ENCODE results near the gene SLC38A10. TPM values are rescaled to one million over a fixed set of nuclear protein-coding genes. Genes with fewer than 3 reads are reported as not detected.

SLC38A10 gene
- total RNA-seq, 1 donor from 2014 or later, result 71.6 TPM

- no peak for TF ChIP-seq CTCF (conservative IDR thresholded peaks at IDR 0.05; ENCODE audit: low read depth, low read length)
- DNase-seq (ENCODE audit: low read depth), result no peak
- H3K4me3 ChIP-seq (ENCODE audit: low read depth, low read length), result no peak overlapping the region
Observed at GRCh38 chr17:81260641-81261040, 34.5 kb downstream of the SLC38A10 start.

GRCh38 chr17:81260171-81260570, 34.9 kb downstream of the SLC38A10 start:
- no peak overlapping the region for H3K4me3 ChIP-seq (ENCODE audit: low read depth, low read length)
- DNase-seq (ENCODE audit: low read depth), result no peak
- TF ChIP-seq CTCF (conservative IDR thresholded peaks at IDR 0.05; ENCODE audit: low read depth, low read length), result no peak

GRCh38 chr17:81259058-81259605, 36.0 kb downstream of the SLC38A10 start:
- TF ChIP-seq CTCF (conservative IDR thresholded peaks at IDR 0.05; ENCODE audit: low read depth, low read length), result no peak
- DNase-seq (ENCODE audit: low read depth), result no peak
- H3K4me3 ChIP-seq (ENCODE audit: low read depth, low read length), result no peak overlapping the region

GRCh38 chr17:81258292-81258691, 36.8 kb downstream of the SLC38A10 start:
- no peak for TF ChIP-seq CTCF (conservative IDR thresholded peaks at IDR 0.05; ENCODE audit: low read depth, low read length)
- H3K4me3 ChIP-seq (ENCODE audit: low read depth, low read length), result no peak overlapping the region
- no peak for DNase-seq (ENCODE audit: low read depth)

- TF ChIP-seq CTCF (conservative IDR thresholded peaks at IDR 0.05; ENCODE audit: low read depth, low read length), result no peak
- no peak for DNase-seq (ENCODE audit: low read depth)
Observed at GRCh38 chr17:81257533-81257932, 37.6 kb downstream of the SLC38A10 start.

GRCh38 chr17:81256616-81257015, 38.5 kb downstream of the SLC38A10 start:
- no peak for TF ChIP-seq CTCF (conservative IDR thresholded peaks at IDR 0.05; ENCODE audit: low read depth, low read length)
- no peak overlapping the region for H3K4me3 ChIP-seq (ENCODE audit: low read depth, low read length)
- peak; percentile 50 for DNase-seq (ENCODE audit: low read depth)

More at GRCh38 chr17:81257533-81257932, 37.6 kb downstream of the SLC38A10 start:
- H3K4me3 ChIP-seq (ENCODE audit: low read depth, low read length), result no peak overlapping the region

GRCh38 chr17:81254955-81255717, 40.0 kb downstream of the SLC38A10 start:
- no peak for DNase-seq (ENCODE audit: low read depth)
- no peak overlapping the region for H3K4me3 ChIP-seq (ENCODE audit: low read depth, low read length)
- TF ChIP-seq CTCF (conservative IDR thresholded peaks at IDR 0.05; ENCODE audit: low read depth, low read length), result peak; percentile 68
